Measurements from ENCODE around the gene GIGYF2.
"Not testable (repeated sequence)": the region's sequence is repeated elsewhere in the genome, so short reads cannot be mapped to it uniquely, and the experiment has no call there.

The GIGYF2 gene

GRCh38 chr2:232842689-232843088 is 145.6 kb downstream of the GIGYF2 start:
- no peak for DNase-seq (ENCODE audit: low spot score)
- in situ Hi-C loops (cut with MboI; ENCODE audit: low sequenced_read_pairs, unreplicated experiment), result no loop called here
- TF ChIP-seq CTCF (IDR thresholded peaks at IDR 0.05; ENCODE audit: borderline replicate concordance, control extremely low read depth, extremely low read depth, insufficient read depth, missing control alignments), result no peak

GRCh38 chr2:232843834-232844233 is 146.7 kb downstream of the GIGYF2 start:
- in situ Hi-C loops (cut with MboI; ENCODE audit: low sequenced_read_pairs, unreplicated experiment), result no loop called here
- TF ChIP-seq CTCF (IDR thresholded peaks at IDR 0.05; ENCODE audit: borderline replicate concordance, control extremely low read depth, extremely low read depth, insufficient read depth, missing control alignments), result no peak

GRCh38 chr2:232846055-232846454 is 148.9 kb downstream of the GIGYF2 start:
- in situ Hi-C loops (cut with MboI; ENCODE audit: low sequenced_read_pairs, unreplicated experiment), result no loop called here

More at GRCh38 chr2:232843834-232844233, 146.7 kb downstream of the GIGYF2 start:
- no peak for DNase-seq (ENCODE audit: low spot score)

GRCh38 chr2:232850039-232850438 is 152.9 kb downstream of the GIGYF2 start:
- in situ Hi-C loops (cut with MboI; ENCODE audit: low sequenced_read_pairs, unreplicated experiment), result loop anchor here (10.0 kb wide), 1 partner anchor 405 kb away; the partner anchor contains the start of gene ATG16L1
- TF ChIP-seq CTCF (IDR thresholded peaks at IDR 0.05; ENCODE audit: borderline replicate concordance, control extremely low read depth, extremely low read depth, insufficient read depth, missing control alignments), result no peak
- no peak for DNase-seq (ENCODE audit: low spot score)

More at GRCh38 chr2:232846055-232846454, 148.9 kb downstream of the GIGYF2 start:
- no peak for TF ChIP-seq CTCF (IDR thresholded peaks at IDR 0.05; ENCODE audit: borderline replicate concordance, control extremely low read depth, extremely low read depth, insufficient read depth, missing control alignments)
- no peak for DNase-seq (ENCODE audit: low spot score)

GRCh38 chr2:232852081-232852480 is 154.9 kb downstream of the GIGYF2 start:
- DNase-seq (ENCODE audit: low spot score), result not testable (repeated sequence)
- in situ Hi-C loops (cut with MboI; ENCODE audit: low sequenced_read_pairs, unreplicated experiment), result loop anchor here (10.0 kb wide), 1 partner anchor 403 kb away; the partner anchor contains the start of gene ATG16L1

- in situ Hi-C loops (cut with MboI; ENCODE audit: low sequenced_read_pairs, unreplicated experiment), result loop anchor here (10.0 kb wide), 1 partner anchor 402 kb away; the partner anchor contains the start of gene ATG16L1
- no peak for DNase-seq (ENCODE audit: low spot score)
- TF ChIP-seq CTCF (IDR thresholded peaks at IDR 0.05; ENCODE audit: borderline replicate concordance, control extremely low read depth, extremely low read depth, insufficient read depth, missing control alignments), result no peak
Measured at GRCh38 chr2:232852676-232853075, 155.5 kb downstream of the GIGYF2 start.

- no peak for DNase-seq (ENCODE audit: low spot score)
- TF ChIP-seq CTCF (IDR thresholded peaks at IDR 0.05; ENCODE audit: borderline replicate concordance, control extremely low read depth, extremely low read depth, insufficient read depth, missing control alignments), result no peak
- in situ Hi-C loops (cut with MboI; ENCODE audit: low sequenced_read_pairs, unreplicated experiment), result loop anchor here (10.0 kb wide), 1 partner anchor 401 kb away; the partner anchor contains the start of gene ATG16L1
Measured at GRCh38 chr2:232854082-232854481, 157.0 kb downstream of the GIGYF2 start.

Measured in GM13976 (cell line).